Measurements from ENCODE around the gene ZMPSTE24.

GRCh38 chr1:40314721-40315238, 56.7 kb downstream of the ZMPSTE24 start:
- TF ChIP-seq CTCF (IDR thresholded peaks at IDR 0.05) (no peak), POLR2A (IDR thresholded peaks at IDR 0.05) (no peak)
